IMR-90 (cell line): ENCODE measurements around the gene BTBD2.

ENCODE experiments used
- BHLHE40 ChIP-seq: fragments of 150-350 bp; IDR thresholded peaks from 2 replicates; pipeline ENCODE4 v1.6.1; 2016; ENCODE audit warnings: mild to moderate bottlenecking, low read depth, low read length
- CEBPB ChIP-seq: IDR thresholded peaks from 2 replicates; pipeline ENCODE4 v1.6.1; 2012; ENCODE audit warnings: low read depth, low read length, improper control_type of control experiment
- CHD1 ChIP-seq: IDR thresholded peaks from 2 replicates; pipeline ENCODE4 v1.6.1; 2012; ENCODE audit warnings: low read depth, low read length, improper control_type of control experiment
- CTCF ChIP-seq: conservative IDR thresholded peaks from 2 replicates; pipeline ENCODE4 v1.5.1; 2012; ENCODE audit warnings: mild to moderate bottlenecking, low read depth, low read length, improper control_type of control experiment
- MAFK ChIP-seq: IDR thresholded peaks from 2 replicates; pipeline ENCODE4 v1.6.1; 2012; ENCODE audit warnings: low read depth, low read length, improper control_type of control experiment
- MAZ ChIP-seq: IDR thresholded peaks from 2 replicates; pipeline ENCODE4 v1.6.1; 2012; ENCODE audit warnings: low read depth, mild to moderate bottlenecking, low read length, improper control_type of control experiment, moderate library complexity, borderline replicate concordance
- NFE2L2 ChIP-seq: fragments of 150-350 bp; IDR thresholded peaks from 2 replicates; pipeline ENCODE4 v1.6.1; 2016; ENCODE audit warnings: low read depth, mild to moderate bottlenecking, low read length
- POLR2A ChIP-seq: IDR thresholded peaks from 2 replicates; pipeline ENCODE4 v1.6.1; 2012; ENCODE audit warnings: mild to moderate bottlenecking, low read depth, low read length
- RAD21 ChIP-seq: IDR thresholded peaks from 2 replicates; pipeline ENCODE4 v1.6.1; 2012; ENCODE audit warnings: low read length, improper control_type of control experiment
- RCOR1 ChIP-seq: IDR thresholded peaks from 2 replicates; pipeline ENCODE4 v1.6.1; 2012; ENCODE audit warnings: mild to moderate bottlenecking, low read length, improper control_type of control experiment; ENCODE audit not compliant: insufficient replicate concordance
- RFX5 ChIP-seq: IDR thresholded peaks from 2 replicates; pipeline ENCODE4 v1.8.0; 2012; ENCODE audit warnings: low read depth, mild to moderate bottlenecking, low read length, moderate library complexity
- USF2 ChIP-seq: fragments of 150-350 bp; IDR thresholded peaks from 2 replicates; pipeline ENCODE4 v1.6.1; 2017; ENCODE audit warnings: mild to moderate bottlenecking, antibody characterized with exemption, low read length, low read depth
- TF ChIP-seq, protein P1 (sequence below): fragments of 150-350 bp; IDR thresholded peaks from 2 replicates; pipeline ENCODE4 v1.6.1; 2016; ENCODE audit warnings: low read depth, mild to moderate bottlenecking, low read length, moderate library complexity, borderline replicate concordance

- no peak for TF ChIP-seq RCOR1
- no peak for TF ChIP-seq CTCF
- no peak for TF ChIP-seq RFX5
- TF ChIP-seq MAFK, result no peak
- no peak for TF ChIP-seq POLR2A
- TF ChIP-seq USF2, result no peak
- TF ChIP-seq MAZ, result no peak
- TF ChIP-seq CEBPB, result no peak
- TF ChIP-seq, protein P1, sequence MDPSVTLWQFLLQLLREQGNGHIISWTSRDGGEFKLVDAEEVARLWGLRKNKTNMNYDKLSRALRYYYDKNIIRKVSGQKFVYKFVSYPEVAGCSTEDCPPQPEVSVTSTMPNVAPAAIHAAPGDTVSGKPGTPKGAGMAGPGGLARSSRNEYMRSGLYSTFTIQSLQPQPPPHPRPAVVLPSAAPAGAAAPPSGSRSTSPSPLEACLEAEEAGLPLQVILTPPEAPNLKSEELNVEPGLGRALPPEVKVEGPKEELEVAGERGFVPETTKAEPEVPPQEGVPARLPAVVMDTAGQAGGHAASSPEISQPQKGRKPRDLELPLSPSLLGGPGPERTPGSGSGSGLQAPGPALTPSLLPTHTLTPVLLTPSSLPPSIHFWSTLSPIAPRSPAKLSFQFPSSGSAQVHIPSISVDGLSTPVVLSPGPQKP, result no peak
- TF ChIP-seq RAD21, result no peak
- no peak for TF ChIP-seq NFE2L2
- TF ChIP-seq BHLHE40, result no peak
- TF ChIP-seq CHD1, result no peak
Measured at GRCh38 chr19:2064788-2065524, 49.4 kb upstream of the BTBD2 start.
